Endothelial cell (in vitro differentiated cells): ENCODE data around the gene FABP1. TPM values are rescaled to one million over a fixed set of nuclear protein-coding genes. Genes with fewer than 3 reads are reported as not detected.

Experiments
- DNase-seq: peaks from one replicate; pipeline ENCODE4 v3.0.0; 2021; ENCODE audit warnings: low spot score
- H3K27ac Mint-ChIP-seq: one replicate; pipeline ENCODE4 v1.8.0; 2021; ENCODE audit warnings: mixed read lengths, inconsistent platforms; ENCODE audit not compliant: unreplicated experiment
- H3K27me3 Mint-ChIP-seq: one replicate; pipeline ENCODE4 v1.8.0; 2021; ENCODE audit warnings: mild to moderate bottlenecking, moderate library complexity, mixed read lengths, inconsistent platforms; ENCODE audit not compliant: unreplicated experiment
- H3K36me3 Mint-ChIP-seq: one replicate; pipeline ENCODE4 v1.8.0; 2021; ENCODE audit warnings: mild to moderate bottlenecking, low read depth, mixed read lengths, inconsistent platforms; ENCODE audit not compliant: unreplicated experiment
- H3K4me1 Mint-ChIP-seq: one replicate; pipeline ENCODE4 v1.8.0; 2021; ENCODE audit warnings: mild to moderate bottlenecking, mixed read lengths, inconsistent platforms; ENCODE audit not compliant: unreplicated experiment
- H3K4me3 Mint-ChIP-seq: one replicate; pipeline ENCODE4 v1.8.0; 2021; ENCODE audit warnings: mild to moderate bottlenecking, mixed read lengths, inconsistent platforms; ENCODE audit not compliant: unreplicated experiment
- H3K9me3 Mint-ChIP-seq: one replicate; pipeline ENCODE4 v1.8.0; 2021; ENCODE audit warnings: mixed read lengths, inconsistent platforms; ENCODE audit not compliant: unreplicated experiment
- CTCF ChIP-seq: fragments of 200-600 bp; sonication (generic); IDR thresholded peaks from one replicate; pipeline ENCODE4 v1.5.0; 2021; ENCODE audit warnings: antibody characterized with exemption; ENCODE audit not compliant: unreplicated experiment
- total RNA-seq: library from RNA; stranded (reverse); fragmentation: NEBNext Ultra II Directional; extraction: Animal tissue kit (Norgen Biotek cat#: 25700); gene quantifications from one replicate; pipeline ENCODE4 v1.2.1, GENCODE V29; 2021; ENCODE audit not compliant: unreplicated experiment

The FABP1 gene
- total RNA-seq, 1 donor from 2014 or later = not detected

- no peak overlapping the region for H3K4me3 Mint-ChIP-seq
- TF ChIP-seq CTCF = no peak
- H3K4me1 Mint-ChIP-seq = no peaks in the 10 kb centered on the region
- DNase-seq = no peak
- no peaks in the 10 kb centered on the region for H3K36me3 Mint-ChIP-seq
- H3K9me3 Mint-ChIP-seq = no peaks in the 10 kb centered on the region
- no peak overlapping the region for H3K27ac Mint-ChIP-seq
- H3K27me3 Mint-ChIP-seq = peaks cover 3% of the 10 kb centered on the region
Measured at GRCh38 chr2:88097891-88098557, 29.8 kb downstream of the FABP1 start.

- Mint-ChIP-seq H3K4me3 (no peak overlapping the region), H3K27ac (no peak overlapping the region), H3K27me3 (peaks cover 2% of the 10 kb centered on the region), H3K4me1 (no peaks in the 10 kb centered on the region), H3K9me3 (no peaks in the 10 kb centered on the region), H3K36me3 (no peaks in the 10 kb centered on the region)
- DNase-seq = no peak
- TF ChIP-seq CTCF = no peak
Measured at GRCh38 chr2:88097192-88097591, 30.7 kb downstream of the FABP1 start.

- no peak overlapping the region for H3K27ac Mint-ChIP-seq
- TF ChIP-seq CTCF = no peak
- H3K27me3 Mint-ChIP-seq = peaks cover 2% of the 10 kb centered on the region
Measured at GRCh38 chr2:88096708-88097107, 31.2 kb downstream of the FABP1 start.

GRCh38 chr2:88095022-88095421, 32.8 kb downstream of the FABP1 start:
- no peak for TF ChIP-seq CTCF
- Mint-ChIP-seq H3K36me3 (no peaks in the 10 kb centered on the region), H3K4me1 (peaks cover 4% of the 10 kb centered on the region), H3K27ac (no peak overlapping the region), H3K4me3 (no peak overlapping the region), H3K27me3 (peaks cover 2% of the 10 kb centered on the region), H3K9me3 (no peaks in the 10 kb centered on the region)
- DNase-seq = no peak

More at GRCh38 chr2:88096708-88097107, 31.2 kb downstream of the FABP1 start:
- DNase-seq = no peak
- Mint-ChIP-seq H3K36me3 (no peaks in the 10 kb centered on the region), H3K4me1 (no peaks in the 10 kb centered on the region), H3K9me3 (no peaks in the 10 kb centered on the region), H3K4me3 (no peak overlapping the region)

GRCh38 chr2:88092773-88093172, 35.1 kb downstream of the FABP1 start:
- Mint-ChIP-seq H3K4me1 (peaks cover 4% of the 10 kb centered on the region), H3K27me3 (no peaks in the 10 kb centered on the region), H3K4me3 (no peak overlapping the region), H3K36me3 (no peaks in the 10 kb centered on the region), H3K27ac (no peak overlapping the region), H3K9me3 (no peaks in the 10 kb centered on the region)
- TF ChIP-seq CTCF = no peak
- DNase-seq = no peak
